Measurements from ENCODE around the gene SREK1.

DNA sequence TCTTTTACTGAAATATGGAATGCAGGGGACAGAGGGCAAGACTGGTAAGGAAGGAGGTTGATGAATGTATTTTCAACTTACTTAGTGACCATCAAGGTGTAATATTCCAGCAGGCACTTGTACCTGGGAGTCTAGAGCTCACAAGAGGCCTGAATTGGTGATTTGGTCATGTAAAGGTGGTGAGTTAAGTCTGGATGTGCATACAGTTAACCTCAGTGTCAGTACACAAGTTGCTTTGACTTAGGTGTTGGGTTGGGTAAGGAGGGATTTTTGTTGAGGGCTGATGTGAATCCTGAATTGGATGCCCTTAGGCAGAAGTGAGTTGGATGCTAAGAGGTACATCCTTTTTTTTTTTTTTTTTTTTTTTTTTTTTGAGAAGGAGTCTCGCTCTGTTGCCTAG, 7.4 kb downstream of the SREK1 start:
- TF ChIP-seq, protein P1, sequence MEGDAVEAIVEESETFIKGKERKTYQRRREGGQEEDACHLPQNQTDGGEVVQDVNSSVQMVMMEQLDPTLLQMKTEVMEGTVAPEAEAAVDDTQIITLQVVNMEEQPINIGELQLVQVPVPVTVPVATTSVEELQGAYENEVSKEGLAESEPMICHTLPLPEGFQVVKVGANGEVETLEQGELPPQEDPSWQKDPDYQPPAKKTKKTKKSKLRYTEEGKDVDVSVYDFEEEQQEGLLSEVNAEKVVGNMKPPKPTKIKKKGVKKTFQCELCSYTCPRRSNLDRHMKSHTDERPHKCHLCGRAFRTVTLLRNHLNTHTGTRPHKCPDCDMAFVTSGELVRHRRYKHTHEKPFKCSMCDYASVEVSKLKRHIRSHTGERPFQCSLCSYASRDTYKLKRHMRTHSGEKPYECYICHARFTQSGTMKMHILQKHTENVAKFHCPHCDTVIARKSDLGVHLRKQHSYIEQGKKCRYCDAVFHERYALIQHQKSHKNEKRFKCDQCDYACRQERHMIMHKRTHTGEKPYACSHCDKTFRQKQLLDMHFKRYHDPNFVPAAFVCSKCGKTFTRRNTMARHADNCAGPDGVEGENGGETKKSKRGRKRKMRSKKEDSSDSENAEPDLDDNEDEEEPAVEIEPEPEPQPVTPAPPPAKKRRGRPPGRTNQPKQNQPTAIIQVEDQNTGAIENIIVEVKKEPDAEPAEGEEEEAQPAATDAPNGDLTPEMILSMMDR (IDR thresholded peaks at IDR 0.05; ENCODE audit: insufficient read depth, low read depth, low read length) = no peak
- TF ChIP-seq EZH2 (IDR thresholded peaks at IDR 0.05; ENCODE audit: insufficient read depth, low read length) = no peak

Data from astrocyte (in vitro differentiated cells and primary cell).